HG02981 (cell line): ENCODE measurements around the gene GPR153.

Source experiments
- ATAC-seq: cut with Tn5 transposase; IDR thresholded peaks from one replicate; pipeline ENCODE4 v1.9.1; 2021; ENCODE audit warnings: mild to moderate bottlenecking, moderate library complexity; ENCODE audit not compliant: unreplicated experiment

GPR153 gene

DNA sequence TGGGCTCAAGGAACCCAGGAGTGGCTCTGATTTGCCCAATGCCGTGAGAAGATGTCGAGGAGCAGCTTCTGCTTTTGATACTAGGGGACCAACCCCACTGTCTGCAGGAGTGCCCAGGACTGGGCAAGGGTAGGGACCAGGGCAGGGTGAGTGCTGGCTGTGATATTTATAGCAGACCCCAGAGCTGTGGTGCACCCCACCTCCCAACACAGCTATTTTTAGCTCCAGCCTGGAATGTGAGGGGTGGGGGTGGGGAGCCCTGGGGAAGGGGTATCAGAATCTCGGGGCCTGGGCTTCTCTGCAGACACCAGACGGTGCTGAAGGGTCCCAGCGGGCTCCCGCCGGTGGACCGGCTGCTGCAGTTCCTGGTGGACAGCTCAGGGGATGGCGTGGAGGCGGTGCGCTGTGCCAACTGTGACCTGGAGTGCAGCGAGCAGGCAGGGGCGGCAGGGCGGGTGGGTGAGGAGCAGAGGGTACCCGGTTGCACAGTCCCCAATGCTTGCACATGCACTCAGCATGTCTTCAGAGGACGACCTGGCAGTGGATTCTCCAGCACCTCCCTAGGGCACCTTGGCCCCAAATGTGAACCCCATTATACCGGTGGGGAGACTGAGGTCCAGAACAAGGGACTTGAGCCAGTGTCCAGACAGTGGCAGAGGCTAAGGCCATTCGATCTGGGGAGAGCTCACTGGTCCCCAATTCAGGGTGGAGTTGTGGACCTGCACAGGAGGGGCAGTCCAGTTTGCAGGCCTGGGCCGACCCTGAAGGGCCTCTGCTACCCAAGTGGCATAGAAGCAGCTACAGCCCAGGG lies 53.6 kb downstream of the GPR153 start:
- no peak for ATAC-seq

GRCh38 chr1:6206520-6206855 lies 54.4 kb downstream of the GPR153 start:
- ATAC-seq: no peak

- ATAC-seq: peak; percentile 49
Measured at GRCh38 chr1:6205849-6206519, 54.9 kb downstream of the GPR153 start, which contains the start of gene RNF207. TSS of gene RNF207 (plus strand) at chr1:6206119. CDS start at chr1:6206536, 417 bp downstream.

DNA sequence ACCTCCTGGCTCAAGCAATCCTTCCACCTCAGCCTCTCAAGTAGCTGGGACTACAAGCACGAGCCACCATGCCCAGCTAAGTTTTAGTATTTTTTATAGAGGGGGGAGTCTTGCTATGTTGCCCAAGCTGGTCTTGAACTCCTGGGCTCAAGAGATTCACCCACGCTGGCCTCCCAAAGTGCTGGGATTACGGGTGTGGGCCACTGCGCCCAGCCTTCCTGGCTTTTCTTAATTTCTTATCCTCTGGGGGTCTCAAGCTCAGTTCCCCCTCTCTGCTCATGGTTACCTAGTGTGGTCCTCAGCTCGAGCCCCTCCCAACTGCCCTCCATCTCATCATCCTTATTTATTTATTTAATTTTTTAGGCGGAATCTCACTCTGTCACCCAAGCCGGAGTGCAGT lies 58.6 kb downstream of the GPR153 start:
- no peak for ATAC-seq

- no peak for ATAC-seq
Measured at GRCh38 chr1:6200188-6200809, 60.6 kb downstream of the GPR153 start.

GRCh38 chr1:6199298-6200187 lies 61.4 kb downstream of the GPR153 start, which contains the start of gene RPL22:
TSS of gene RPL22 (minus strand) at chr1:6199595. CDS start at chr1:6199573, 22 bp downstream.
- ATAC-seq: peak; percentile 94

DNA sequence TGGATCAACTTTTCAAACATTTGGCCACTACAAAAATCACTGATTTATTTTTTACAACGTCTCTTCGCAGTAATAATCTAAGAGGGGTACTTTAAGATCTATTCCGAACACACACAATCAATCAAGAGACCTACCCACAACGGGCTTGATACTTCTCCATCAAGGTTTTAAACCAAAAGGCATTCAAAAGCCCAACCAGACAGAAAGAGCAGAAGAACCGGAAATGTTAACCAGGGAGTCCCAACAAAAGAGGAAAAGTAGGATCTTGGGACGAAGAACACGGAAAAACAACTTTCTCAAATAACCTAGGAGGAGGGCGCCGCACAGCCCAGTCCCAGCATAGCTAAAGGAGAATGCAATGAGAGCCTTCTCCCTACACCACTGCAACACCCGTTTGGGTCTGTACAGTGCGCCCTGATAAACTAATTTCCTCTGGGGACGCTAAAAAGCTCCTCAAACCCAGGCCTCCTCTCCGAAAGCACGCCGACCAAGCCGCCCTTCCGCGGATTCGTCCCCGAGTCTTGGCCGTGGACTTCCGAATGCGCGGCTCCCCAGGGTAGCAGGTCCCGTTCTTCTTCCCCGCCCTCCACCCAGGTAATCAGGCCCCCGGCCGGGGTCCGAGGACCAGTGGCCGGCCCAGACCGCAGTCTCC lies 62.1 kb downstream of the GPR153 start:
- ATAC-seq: peak; percentile 18

DNA sequence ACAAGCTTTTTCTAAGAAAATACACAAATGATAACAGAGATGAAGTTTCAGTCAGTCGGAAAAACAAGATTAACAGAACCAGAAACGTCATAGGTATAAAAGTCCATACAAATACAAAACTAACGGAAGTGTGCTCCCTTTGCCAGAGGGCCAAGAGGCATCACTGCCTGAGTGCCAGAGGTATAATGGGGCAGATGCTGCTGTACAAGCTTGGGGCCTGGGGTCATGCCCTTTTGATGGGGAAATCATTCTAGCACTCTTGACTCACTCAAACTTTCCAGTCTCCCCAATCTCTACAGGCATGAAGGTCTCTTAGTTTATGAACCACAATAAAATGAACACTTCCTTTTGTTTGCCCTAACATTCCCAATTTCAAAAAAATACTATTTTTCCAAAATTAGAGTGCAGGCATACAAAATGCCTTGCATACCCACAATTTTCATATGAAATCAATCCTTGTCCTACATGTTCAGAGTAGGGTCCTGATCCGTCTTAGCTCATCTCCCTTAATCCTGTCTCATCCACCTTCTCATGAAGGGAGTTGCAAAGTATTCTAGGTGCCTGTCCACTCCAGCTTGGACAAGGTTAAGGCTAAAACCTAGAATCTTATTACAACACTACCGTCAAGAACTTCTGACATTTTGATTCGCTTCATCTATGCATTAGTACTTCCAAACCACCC lies 63.0 kb downstream of the GPR153 start:
- ATAC-seq: no peak
